Sciatic nerve (tissue), 2 donors: ENCODE measurements around the gene FSTL5. TPM values are rescaled to one million over a fixed set of nuclear protein-coding genes. Genes with fewer than 3 reads are reported as not detected.
A peak's percentile ranks its signal among the peaks of the same experiment; 100 is the strongest.
"Not testable (repeated sequence)": the region's sequence is repeated elsewhere in the genome, so short reads cannot be mapped to it uniquely, and the experiment has no call there.

ENCODE experiments used
- ATAC-seq: fragments of 200-7000 bp; cut with Tn5 transposase; one replicate; pipeline ENCODE4 v1.9.1; 2020; ENCODE audit warnings: mild to moderate bottlenecking, moderate library complexity
- DNase-seq: peaks from one replicate; pipeline ENCODE4 v3.0.0-alpha.2; 2020; ENCODE audit warnings: low spot score
- intact Hi-C: fragments of 100-400 bp; cut with DNase I; formaldehyde crosslinking; loops from one replicate; pipeline ENCODE4 v1.14.2; 2022
- total RNA-seq: library from RNA; stranded (reverse); fragmentation: NEBNext Ultra II Directional; extraction: Animal tissue kit (Norgen Biotek cat#: 25700); gene quantifications from one replicate; pipeline ENCODE4 v1.2.1, GENCODE V29; 2021
- donor health status: DM: no; HTN: no; CAD: no.
- donor health status: DM: no; HTN: no; CAD: no.

FSTL5 gene
- total RNA-seq, 1 donor from 2014 or later = 12.3 TPM

- peak; percentile 36 for ATAC-seq
- no peak for DNase-seq
- intact Hi-C loops = no loop called here
Observed at GRCh38 chr4:161792991-161793390, 370.8 kb downstream of the FSTL5 start.

GRCh38 chr4:161791796-161792556, 371.8 kb downstream of the FSTL5 start:
- DNase-seq (no peak), ATAC-seq (no peak)
- intact Hi-C loops = no loop called here

DNA sequence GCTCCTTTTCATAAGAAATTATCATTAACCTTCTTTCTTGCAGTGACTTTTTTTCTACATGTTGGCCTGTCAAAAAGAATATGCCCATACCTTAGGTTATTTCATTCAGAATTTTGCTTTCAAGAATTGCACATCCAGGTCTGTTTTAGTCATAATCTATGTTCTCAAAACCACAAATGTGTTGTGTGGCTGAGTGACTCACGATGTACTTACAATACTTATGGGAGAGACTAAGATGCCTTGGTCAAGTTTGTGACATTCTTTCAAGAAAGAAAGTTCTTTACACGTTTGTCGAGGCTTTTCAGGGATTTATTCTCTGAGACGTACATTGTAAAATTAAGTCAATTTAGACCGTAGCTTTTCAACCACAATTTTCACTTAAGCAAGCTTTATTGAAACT, 396.7 kb downstream of the FSTL5 start:
- intact Hi-C loops = no loop called here
- no peak for ATAC-seq
- no peak for DNase-seq

DNA sequence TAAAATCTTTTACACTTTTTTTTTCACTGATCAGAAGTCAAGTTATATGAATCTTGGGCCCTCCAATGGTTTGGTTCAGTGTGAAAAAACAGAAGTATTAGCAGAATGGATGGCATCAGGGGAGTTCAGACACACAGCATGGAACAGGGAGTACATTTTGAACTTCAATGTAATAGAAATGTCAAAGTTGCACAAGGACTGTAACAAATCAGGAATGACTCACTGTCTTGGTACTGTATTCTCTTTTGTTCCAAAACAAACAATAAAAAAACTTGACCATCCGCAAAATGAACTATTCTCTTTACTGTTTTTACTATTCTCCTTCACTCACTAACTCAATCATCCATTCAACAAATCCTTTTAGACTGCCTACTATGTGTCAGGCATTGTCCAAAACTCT, 401.0 kb downstream of the FSTL5 start:
- intact Hi-C loops = no loop called here
- DNase-seq (no peak), ATAC-seq (no peak)

- no peak for ATAC-seq
- intact Hi-C loops = no loop called here
- no peak for DNase-seq
Observed at GRCh38 chr4:161760008-161760407, 403.8 kb downstream of the FSTL5 start.

- intact Hi-C loops, ATAC-seq: not testable (repeated sequence)
Observed at GRCh38 chr4:161758412-161758811, 405.4 kb downstream of the FSTL5 start.

GRCh38 chr4:161728929-161729328, 434.9 kb downstream of the FSTL5 start:
- intact Hi-C loops = no loop called here
- ATAC-seq (no peak), DNase-seq (no peak)

More at GRCh38 chr4:161758412-161758811, 405.4 kb downstream of the FSTL5 start:
- not testable (repeated sequence) for DNase-seq

GRCh38 chr4:161721947-161722346, 441.9 kb downstream of the FSTL5 start:
- ATAC-seq (no peak), DNase-seq (no peak)
- intact Hi-C loops = no loop called here

DNA sequence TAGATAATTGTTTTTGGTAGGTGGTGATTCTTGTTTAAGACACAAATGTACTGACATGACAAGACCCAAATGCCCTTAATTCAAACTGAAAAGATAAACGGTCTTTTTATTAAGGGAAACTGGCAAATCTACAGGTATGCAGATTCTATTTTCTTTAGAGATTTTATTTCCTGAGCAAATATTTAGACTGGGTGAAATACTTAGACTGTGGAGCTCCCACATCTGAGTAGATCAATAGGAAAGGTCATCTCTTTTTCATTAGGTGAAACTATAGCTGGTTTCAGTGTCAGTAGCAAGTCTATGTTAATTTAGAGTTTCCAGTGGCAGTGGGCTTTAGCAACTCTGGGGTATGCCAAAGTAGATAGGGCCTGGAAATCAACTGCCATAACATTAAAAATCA, 446.7 kb downstream of the FSTL5 start:
- intact Hi-C loops = no loop called here
- ATAC-seq = no peak
- no peak for DNase-seq

DNA sequence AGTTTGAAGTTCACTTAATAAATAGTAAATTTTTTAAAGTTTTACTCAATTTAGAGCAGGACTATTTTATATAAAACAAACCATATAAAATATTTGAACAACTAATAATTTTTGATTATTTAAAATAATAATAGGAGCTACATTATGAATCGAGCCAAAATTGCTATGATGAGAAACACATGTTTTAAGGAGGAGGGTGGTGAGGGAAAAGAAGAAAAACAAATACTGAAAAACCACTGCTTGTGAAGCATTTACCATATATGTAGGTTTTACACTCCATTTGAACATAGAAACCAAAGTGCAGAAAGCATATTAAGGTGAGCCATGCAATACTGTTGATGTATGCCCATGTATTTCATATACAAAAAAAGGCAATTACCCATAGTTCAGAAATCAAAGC, 448.9 kb downstream of the FSTL5 start:
- no peak for ATAC-seq
- intact Hi-C loops = no loop called here

GRCh38 chr4:161714022-161714751, 449.6 kb downstream of the FSTL5 start:
- DNase-seq (no peak), ATAC-seq (no peak)
- intact Hi-C loops = no loop called here

More for the DNA sequence above, 448.9 kb downstream of the FSTL5 start:
- no peak for DNase-seq

- no peak for ATAC-seq
Observed at GRCh38 chr4:161704653-161705052, 459.1 kb downstream of the FSTL5 start.

DNA sequence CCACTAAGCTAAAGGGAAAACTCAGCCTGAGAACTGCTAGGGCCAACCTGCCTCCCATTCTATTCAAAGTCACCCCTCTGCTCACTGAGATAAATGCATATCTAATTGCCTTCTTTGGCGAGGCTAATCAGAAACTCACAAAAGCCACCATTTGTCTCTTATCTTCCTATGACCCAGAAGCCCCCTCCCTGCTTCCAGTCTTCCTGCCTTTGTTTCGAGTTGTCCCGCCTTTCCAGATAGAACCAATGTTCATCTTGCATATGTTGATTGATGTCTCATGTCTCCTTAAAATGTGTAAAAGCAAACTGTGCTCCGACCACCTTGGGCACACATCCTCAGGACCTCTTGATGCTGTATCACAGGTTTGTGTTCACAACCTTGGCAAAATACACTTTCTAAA, 459.8 kb downstream of the FSTL5 start:
- intact Hi-C loops = no loop called here
- ATAC-seq (no peak), DNase-seq (no peak)

More at GRCh38 chr4:161704653-161705052, 459.1 kb downstream of the FSTL5 start:
- DNase-seq = no peak
- intact Hi-C loops = no loop called here

- no peak for DNase-seq
- ATAC-seq = no peak
- intact Hi-C loops = no loop called here
Observed at GRCh38 chr4:161702287-161702686, 461.5 kb downstream of the FSTL5 start.

DNA sequence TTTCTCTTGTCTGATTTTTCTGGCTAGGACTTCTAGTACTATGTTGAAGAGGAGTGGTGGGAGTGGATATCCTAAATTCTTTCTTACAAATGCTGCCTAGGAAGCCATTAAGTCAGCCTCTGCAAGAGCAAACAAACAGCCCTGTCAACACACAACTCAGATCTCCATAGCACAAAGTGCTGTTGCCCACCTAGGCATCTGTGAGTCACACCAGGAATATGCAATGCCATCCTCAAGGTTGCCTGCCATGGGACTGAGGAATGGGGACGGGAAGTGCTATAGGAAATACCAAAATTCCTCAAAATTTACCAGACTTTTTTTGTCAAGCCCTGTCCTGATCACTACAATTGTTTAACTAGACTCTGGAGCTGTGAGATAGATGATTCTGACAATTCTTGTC, 466.9 kb downstream of the FSTL5 start:
- no peak for ATAC-seq
- DNase-seq = no peak
- intact Hi-C loops = no loop called here

DNA sequence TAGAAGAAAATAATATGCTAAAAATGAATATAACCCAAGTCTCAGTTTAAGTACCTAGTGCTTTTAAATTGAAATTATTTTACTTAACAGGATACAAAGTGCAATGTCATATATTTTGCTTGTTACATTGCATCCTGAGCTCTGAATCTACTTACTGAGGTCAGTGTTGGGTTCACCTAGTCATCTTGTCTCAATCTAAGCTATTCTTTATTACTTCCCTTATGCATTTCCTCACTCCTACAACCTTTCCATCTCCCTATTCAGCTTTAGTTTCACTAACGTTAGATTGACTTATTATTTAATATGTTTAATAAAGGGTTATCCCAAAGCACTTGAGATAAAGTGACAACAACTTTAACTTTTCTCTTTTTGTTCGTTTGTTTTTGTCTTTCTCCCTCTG, 483.7 kb downstream of the FSTL5 start:
- intact Hi-C loops = no loop called here

GRCh38 chr4:161664740-161665139, 499.1 kb downstream of the FSTL5 start:
- intact Hi-C loops = no loop called here
- DNase-seq = no peak
- no peak for ATAC-seq

More for the DNA sequence above, 483.7 kb downstream of the FSTL5 start:
- ATAC-seq (no peak), DNase-seq (no peak)

GRCh38 chr4:161663844-161664243, 500.0 kb downstream of the FSTL5 start:
- DNase-seq (no peak), ATAC-seq (no peak)
- intact Hi-C loops = no loop called here

DNA sequence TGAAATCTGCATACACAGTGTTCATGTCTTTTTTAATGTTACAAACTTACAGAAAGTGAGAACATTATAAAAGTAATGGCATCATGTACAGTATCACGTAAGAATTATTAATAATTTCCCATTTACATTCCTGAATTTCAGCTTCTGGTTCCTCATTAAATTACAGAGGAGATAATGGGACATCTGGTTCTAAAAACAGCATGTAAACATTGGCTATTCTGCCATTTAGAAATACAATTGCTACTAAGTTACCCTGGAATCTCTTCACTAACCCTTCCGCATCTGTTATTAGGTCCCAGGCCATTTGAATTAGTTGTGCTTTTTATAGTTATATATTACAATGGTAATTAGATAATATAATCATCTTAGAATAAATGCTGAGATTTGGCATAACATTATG, 505.1 kb downstream of the FSTL5 start:
- DNase-seq (no peak), ATAC-seq (no peak)
- intact Hi-C loops = no loop called here

DNA sequence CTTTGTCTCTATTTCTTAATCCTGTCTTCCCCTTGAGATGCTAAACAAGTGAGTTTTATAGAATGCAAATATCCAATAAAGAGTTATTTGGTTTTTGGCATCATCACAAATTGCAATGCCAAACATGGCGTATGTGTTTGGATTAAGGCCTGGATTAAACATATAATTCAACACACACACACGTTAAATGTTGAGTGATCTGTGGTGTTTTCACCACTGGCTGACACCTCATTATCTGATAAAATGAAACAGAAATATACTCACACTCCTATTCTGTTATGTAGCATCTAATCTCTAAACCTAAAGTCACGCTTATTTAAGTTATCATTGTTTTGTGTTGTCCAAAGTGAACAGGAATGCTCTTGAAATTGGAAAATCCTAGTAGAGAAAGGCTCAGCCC, 506.2 kb downstream of the FSTL5 start:
- ATAC-seq = no peak
- no peak for DNase-seq
- intact Hi-C loops = no loop called here
